H54 (cell line): ENCODE measurements around the gene MFF.
A peak's percentile ranks its signal among the peaks of the same experiment; 100 is the strongest.
"Not testable (repeated sequence)": the region's sequence is repeated elsewhere in the genome, so short reads cannot be mapped to it uniquely, and the experiment has no call there.

Experiments
- DNase-seq: peaks from one replicate; pipeline ENCODE4 v3.0.0; 2011; ENCODE audit warnings: low spot score, mixed read lengths; ENCODE audit not compliant: insufficient read length
- FAIRE-seq: peaks from 3 replicates; lab custom pipeline; 2011; peaks lifted over from hg19 to GRCh38; lab: Jason Lieb, UNC
- POLR2A ChIP-seq: IDR thresholded peaks from 2 replicates; pipeline ENCODE4 v1.6.1; 2011; ENCODE audit warnings: low read depth, mild to moderate bottlenecking, low read length

The MFF gene

GRCh38 chr2:227377467-227378351 is 52.7 kb downstream of the MFF start:
- FAIRE-seq: peak; percentile 75
- no peak for DNase-seq
- TF ChIP-seq POLR2A: no peak

- peak; percentile 70 for FAIRE-seq
- TF ChIP-seq POLR2A: no peak
- DNase-seq: peak; percentile 28
These were observed 53.3 kb downstream of the MFF start for GRCh38 chr2:227378371-227378782.

GRCh38 chr2:227379095-227379494 is 54.0 kb downstream of the MFF start, which contains the start of gene TM4SF20:
Gene TM4SF20, minus strand, starts transcription at chr2:227379306. Its CDS starts 38 bp downstream, at chr2:227379268.
- no peak for FAIRE-seq
- no peak for TF ChIP-seq POLR2A
- DNase-seq: no peak

DNA sequence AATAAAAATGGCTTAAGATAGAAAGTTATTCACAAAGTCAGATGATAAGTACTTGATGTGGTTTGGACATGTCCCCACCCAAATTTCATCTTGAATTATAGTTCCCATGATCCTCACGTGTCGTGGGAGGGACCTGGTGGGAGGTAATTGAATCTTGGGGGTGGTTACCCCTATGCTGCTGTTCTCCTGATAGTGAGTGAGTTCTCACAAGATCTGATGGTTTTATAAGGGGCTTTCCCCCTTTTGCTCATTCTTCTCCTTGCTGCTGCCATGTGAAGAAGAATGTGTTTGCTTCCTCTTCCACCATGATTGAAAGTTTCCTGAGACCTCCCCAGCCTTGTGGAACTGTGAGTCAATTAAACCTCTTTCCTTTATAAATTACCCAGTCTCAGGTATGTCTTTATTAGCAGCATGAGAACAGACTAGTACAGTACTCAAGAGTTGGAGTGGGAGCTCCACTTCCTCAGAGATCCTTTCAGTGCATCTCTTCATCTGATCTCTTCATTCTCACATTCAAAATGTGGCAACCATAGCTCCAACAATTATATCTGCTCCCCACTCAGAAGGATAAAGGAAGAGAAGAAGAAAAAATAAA is 57.3 kb downstream of the MFF start:
- not testable (repeated sequence) for FAIRE-seq, DNase-seq

GRCh38 chr2:227383686-227384085 is 58.6 kb downstream of the MFF start:
- no peak for TF ChIP-seq POLR2A
- DNase-seq (no peak), FAIRE-seq (no peak)

DNA sequence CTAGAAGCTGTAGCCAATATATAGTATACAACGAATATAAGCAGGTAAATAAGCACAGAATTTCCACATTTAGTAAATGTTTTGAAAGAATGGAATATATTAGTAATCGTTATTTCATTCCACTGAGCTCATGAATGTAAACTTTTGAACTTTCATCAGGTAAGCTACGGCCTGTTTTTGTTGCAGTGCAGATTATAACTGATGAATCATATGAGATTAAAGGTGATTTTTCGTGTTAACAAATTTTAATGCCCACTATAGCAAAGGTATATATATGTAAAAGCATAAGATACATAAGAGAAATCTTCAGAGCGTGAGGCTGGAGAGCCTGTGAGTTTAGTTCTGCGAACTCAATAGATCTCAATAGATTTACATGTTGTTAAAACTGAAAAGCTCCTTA is 61.6 kb downstream of the MFF start:
- FAIRE-seq (no peak), DNase-seq (no peak)
- TF ChIP-seq POLR2A: no peak

DNA sequence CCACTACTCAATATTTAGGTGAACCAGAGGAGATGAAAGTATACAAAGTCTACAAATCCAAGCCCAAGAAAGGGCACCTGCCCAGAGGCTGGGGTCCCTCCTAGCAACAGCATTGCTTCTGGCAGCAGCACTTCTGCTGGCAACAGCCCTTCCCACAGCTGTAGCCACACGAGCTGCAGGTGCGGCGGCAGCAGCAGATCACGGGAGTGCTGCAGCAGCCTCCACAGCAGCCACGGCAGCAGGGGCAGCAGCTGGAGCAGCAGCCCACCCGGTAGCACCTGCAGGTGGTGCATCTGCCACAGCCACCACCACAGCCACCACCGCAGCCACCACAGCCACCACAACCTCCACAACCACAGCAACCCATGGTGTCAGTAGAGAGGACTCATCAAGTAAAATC is 62.5 kb downstream of the MFF start, which contains the start of gene SCYGR1:
Gene SCYGR1 (minus strand): TSS at position 367 of the 400 bp plus-strand sequence. CDS start 0 bp downstream, at position 367.
- FAIRE-seq, DNase-seq: not testable (repeated sequence)

- FAIRE-seq (peak; percentile 91), DNase-seq (peak; percentile 45)
- no peak for TF ChIP-seq POLR2A
These were observed 63.5 kb downstream of the MFF start for GRCh38 chr2:227388537-227389011.

DNA sequence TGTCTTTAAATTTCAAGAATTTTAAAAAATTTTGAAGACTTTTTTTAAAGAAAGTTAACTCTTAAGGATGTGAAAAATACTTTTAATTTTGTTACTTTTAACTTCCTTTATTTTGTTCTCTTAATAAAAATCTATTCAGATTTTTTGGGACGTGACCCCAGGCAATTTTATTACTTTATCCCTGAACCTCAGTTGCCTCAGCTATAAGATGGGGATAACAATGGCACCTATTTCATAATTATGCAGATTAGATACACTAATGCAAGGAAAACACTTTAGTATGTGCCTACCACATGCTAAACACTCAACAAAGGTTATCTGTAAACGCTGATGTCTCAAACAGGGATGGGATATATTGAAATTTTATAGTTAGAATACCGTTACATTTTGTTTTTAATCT is 64.2 kb downstream of the MFF start:
- DNase-seq (no peak), FAIRE-seq (no peak)

GRCh38 chr2:227389661-227390060 is 64.6 kb downstream of the MFF start:
- no peak for DNase-seq
- FAIRE-seq: no peak
- TF ChIP-seq POLR2A: no peak

More for the DNA sequence above, 64.2 kb downstream of the MFF start:
- no peak for TF ChIP-seq POLR2A

DNA sequence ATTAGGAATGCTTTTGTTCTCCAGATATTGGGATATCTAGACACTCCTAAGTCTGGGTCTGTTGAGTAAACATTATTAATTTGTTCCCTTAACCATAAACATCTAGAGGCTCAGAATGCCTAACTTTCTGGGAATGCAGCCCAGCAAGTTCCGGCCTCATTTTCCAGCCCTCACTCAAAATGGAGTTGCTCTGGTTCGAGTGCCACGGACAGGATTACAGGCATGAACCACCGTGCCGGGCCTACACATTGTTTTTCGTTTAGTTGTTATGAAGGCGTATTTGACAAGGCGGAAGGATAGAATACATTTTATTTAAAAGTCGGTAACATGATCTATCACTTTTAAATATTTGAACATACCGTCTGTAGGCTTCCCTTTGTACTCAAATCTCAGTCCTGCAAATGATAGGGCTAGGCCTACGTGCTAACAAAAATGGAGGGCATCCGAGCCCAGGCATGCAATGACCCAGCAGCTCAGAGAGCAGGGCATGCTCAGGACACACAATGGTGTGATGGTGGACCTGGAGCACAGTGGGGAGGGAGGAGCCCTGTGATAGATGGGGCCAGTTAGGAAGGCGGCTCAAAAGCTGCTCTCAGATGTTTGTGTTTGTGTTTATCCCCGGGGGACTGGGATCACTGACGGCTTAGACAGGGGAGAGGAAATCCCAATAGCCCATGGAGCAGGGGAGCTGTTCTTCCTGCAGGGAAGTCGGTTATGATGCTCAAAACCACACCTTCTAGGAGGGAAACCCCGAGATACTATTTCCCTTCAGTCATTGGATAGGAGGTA is 65.6 kb downstream of the MFF start:
- no peak for FAIRE-seq
- TF ChIP-seq POLR2A: no peak
- no peak for DNase-seq

DNA sequence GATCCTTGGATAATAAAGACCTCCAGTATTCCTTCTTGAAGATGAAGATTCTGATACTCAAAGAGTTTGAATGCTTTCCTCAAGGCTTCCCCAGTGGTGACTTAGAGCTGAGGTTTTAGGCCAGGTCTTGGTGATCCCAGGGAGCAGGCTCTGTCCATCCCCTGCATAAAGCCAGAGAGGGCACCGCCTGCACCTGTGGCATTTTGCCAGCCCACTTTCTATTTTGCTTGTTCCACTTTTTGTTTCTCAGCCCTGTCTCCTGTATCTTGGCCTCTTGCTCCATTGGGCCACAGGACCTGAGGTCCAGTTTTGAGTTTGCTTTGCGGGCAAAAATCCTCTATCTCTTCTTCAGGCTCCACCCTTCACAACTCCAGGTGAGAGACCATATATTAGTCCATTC is 69.3 kb downstream of the MFF start:
- DNase-seq (no peak), FAIRE-seq (no peak)
- no peak for TF ChIP-seq POLR2A

DNA sequence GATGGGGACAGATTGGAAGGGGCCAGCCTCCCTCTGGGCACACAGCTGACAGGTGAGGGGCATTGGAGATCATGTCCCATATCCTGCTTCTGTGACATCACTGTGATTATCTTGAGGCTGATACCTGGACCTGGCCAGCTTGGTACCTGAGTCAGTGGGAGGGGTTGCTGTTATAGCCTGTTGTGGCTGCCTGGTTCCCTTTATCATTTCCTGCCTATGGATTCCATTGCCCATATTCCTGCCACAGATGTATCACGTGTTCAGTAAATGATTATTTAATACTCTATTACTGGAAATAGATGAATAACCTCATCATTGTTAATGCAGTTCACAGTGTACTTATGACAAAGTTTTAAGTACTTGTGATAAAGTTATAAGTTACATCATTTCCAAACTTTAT is 70.5 kb downstream of the MFF start:
- FAIRE-seq: no peak
- TF ChIP-seq POLR2A: no peak
- no peak for DNase-seq

DNA sequence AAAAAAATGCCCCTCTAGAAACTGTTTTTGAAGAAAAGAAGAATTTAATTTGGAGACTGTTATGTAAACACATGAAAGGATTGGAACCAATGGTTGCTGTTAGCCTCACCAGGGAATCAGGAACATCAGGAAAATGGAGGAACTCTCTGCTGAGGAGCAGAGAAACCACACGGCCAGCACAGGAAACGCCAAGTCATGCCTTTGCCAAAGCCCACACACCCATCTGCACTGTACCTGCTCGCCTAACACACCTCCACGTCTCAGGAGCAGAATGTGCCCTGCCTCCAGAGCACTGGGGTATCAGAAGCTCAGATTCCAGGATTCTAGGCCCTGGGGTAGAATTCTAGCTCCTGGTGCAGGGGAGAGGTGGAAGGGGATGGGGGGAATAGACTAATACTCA is 72.5 kb downstream of the MFF start:
- DNase-seq (no peak), FAIRE-seq (no peak)
- TF ChIP-seq POLR2A: no peak
